Transverse colon (tissue), 4 donors: ENCODE results near the gene LYPD6B. TPM values are rescaled to one million over a fixed set of nuclear protein-coding genes. Genes with fewer than 3 reads are reported as not detected.

Experiments used
- DNase-seq: peaks from one replicate; pipeline ENCODE4 v3.0.0-alpha.2; 2019
- H3K27ac ChIP-seq, 4 donors: fragments of 200-600 bp; sonication (generic); 2 replicates each; pipeline ENCODE4 v1.5.1; 2016 to 2018; ENCODE audit warnings: inconsistent platforms in 4 of 4
- H3K27me3 ChIP-seq: fragments of 200-600 bp; sonication (generic); 2 replicates; pipeline ENCODE4 v1.5.1; 2017; ENCODE audit warnings: inconsistent platforms
- H3K36me3 ChIP-seq, 4 donors: fragments of 200-600 bp; sonication (generic); 2 replicates each; pipeline ENCODE4 v1.5.1; 2017 to 2019; ENCODE audit warnings: inconsistent platforms in 4 of 4
- H3K4me1 ChIP-seq, 4 donors: fragments of 200-600 bp; sonication (generic); 2 replicates each; pipeline ENCODE4 v1.5.1; 2017 to 2020; ENCODE audit warnings: inconsistent platforms in 4 of 4
- H3K4me3 ChIP-seq, 4 donors: fragments of 200-600 bp; sonication (generic); 1 replicate in 1 of 4; 2 replicates in 3 of 4; pipeline versions ENCODE4 v1.5.1 to v1.6.1; 2017 to 2019; ENCODE audit warnings: inconsistent platforms in 4 of 4
- H3K9me3 ChIP-seq, 2 donors: fragments of 200-600 bp; sonication (generic); 2 replicates each; pipeline ENCODE4 v1.5.1; 2017 to 2019; ENCODE audit warnings: inconsistent platforms in 2 of 2
- EP300 ChIP-seq: sonication (generic); formaldehyde crosslinking; IDR thresholded peaks from one replicate; pipeline ENCODE4 v1.6.1; 2017; ENCODE audit warnings: antibody characterized with exemption, low read depth
- POLR2A ChIP-seq: fragments of 450-650 bp; IDR thresholded peaks from one replicate; pipeline ENCODE4 v1.6.1; 2016; ENCODE audit warnings: antibody characterized with exemption, mild to moderate bottlenecking, moderate library complexity
- POLR2AphosphoS5 ChIP-seq, 3 donors: sonication (generic); formaldehyde crosslinking; IDR thresholded peaks; one replicate each; pipeline ENCODE4 v1.6.1; 2016; ENCODE audit warnings: antibody characterized with exemption in 3 of 3
- WGBS, 2 donors: methylation state at CpG; one replicate each; pipeline ENCODE4 v1.1.5; 2018; ENCODE audit warnings: low coverage in 1 of 2; 5-methylcytosine and 5-hydroxymethylcytosine counted together
- in situ Hi-C, 4 donors: fragments of 200-750 bp; cut with MboI; loops; one replicate each; pipeline versions ENCODE4 v1.15.0 to v1.15.1; 2017; ENCODE audit warnings: low sequenced_read_pairs in 3 of 4, low pct_ligation_motif_present in 1 of 4, low pct_unique_long_range_greater_than_20kb in 1 of 4
- intact Hi-C: fragments of 100-400 bp; cut with DNase I; formaldehyde crosslinking; loops from one replicate; pipeline ENCODE4 v1.15.1; 2023; ENCODE audit warnings: low total_unique reads
- total RNA-seq, 4 donors: library from RNA; depleted of rRNA; stranded (reverse); fragments of >200 nt; gene quantifications; one replicate each; pipeline ENCODE4 v1.1.0, GENCODE V29; 2016
- TF ChIP-seq, protein P1 (sequence below), 5 experiments: fragments of 200-600 bp in 3 of 5; fragments of 450-650 bp in 2 of 5; sonication (generic) in 3 of 5; IDR thresholded peaks; 1 replicate in 2 of 5; 2 replicates in 3 of 5; pipeline ENCODE4 v1.5.1; 2016 to 2017; ENCODE audit warnings: antibody characterized with exemption in 5 of 5, inconsistent platforms in 3 of 5, mild to moderate bottlenecking in 2 of 5, moderate library complexity in 1 of 5

The LYPD6B gene
- total RNA-seq, 4 donors from 2014 or later, result 1.1 to 3.1 (median 2.6) TPM; not detected in 1

DNA sequence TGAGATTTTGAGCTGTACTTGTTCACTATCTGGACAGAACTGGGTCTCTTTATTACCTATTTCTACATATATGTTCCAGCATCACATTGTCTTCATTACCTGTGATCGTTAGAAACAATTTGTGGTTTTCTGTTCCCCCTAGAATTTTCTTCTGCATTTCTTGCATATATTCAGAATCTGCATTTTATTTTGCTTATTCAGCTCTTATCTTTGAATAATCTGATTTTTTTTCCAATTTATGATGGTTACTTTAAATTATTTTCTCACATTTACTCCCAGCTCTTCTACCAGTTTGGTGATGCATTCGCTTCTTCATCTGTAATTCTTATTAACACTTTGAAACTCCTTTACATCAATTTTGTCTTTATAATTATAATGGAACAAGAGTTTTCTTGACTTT lies 55.1 kb downstream of the LYPD6B start:
- no peak overlapping the region for H3K27ac ChIP-seq
- whole genome bisulfite sequencing, 2 donors, result 78 to 97% methylated on average over 2 of the region's 2 CpGs
- no peaks in the 10 kb centered on the region for H3K9me3 ChIP-seq
- intact Hi-C loops, result no loop called here
- H3K36me3 ChIP-seq, result no peaks in the 10 kb centered on the region
- H3K4me3 ChIP-seq, result no peak overlapping the region
- H3K4me1 ChIP-seq, result no peaks in the 10 kb centered on the region
- in situ Hi-C loops, result no loop called here
- TF ChIP-seq POLR2AphosphoS5 (IDR thresholded peaks at IDR 0.05), result no peak
- no peak for TF ChIP-seq EP300
- TF ChIP-seq POLR2A, result no peak
- TF ChIP-seq, protein P1, sequence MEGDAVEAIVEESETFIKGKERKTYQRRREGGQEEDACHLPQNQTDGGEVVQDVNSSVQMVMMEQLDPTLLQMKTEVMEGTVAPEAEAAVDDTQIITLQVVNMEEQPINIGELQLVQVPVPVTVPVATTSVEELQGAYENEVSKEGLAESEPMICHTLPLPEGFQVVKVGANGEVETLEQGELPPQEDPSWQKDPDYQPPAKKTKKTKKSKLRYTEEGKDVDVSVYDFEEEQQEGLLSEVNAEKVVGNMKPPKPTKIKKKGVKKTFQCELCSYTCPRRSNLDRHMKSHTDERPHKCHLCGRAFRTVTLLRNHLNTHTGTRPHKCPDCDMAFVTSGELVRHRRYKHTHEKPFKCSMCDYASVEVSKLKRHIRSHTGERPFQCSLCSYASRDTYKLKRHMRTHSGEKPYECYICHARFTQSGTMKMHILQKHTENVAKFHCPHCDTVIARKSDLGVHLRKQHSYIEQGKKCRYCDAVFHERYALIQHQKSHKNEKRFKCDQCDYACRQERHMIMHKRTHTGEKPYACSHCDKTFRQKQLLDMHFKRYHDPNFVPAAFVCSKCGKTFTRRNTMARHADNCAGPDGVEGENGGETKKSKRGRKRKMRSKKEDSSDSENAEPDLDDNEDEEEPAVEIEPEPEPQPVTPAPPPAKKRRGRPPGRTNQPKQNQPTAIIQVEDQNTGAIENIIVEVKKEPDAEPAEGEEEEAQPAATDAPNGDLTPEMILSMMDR (IDR thresholded peaks at IDR 0.05), result no peak
- DNase-seq, result no peak
- H3K27me3 ChIP-seq, result no peaks in the 10 kb centered on the region

DNA sequence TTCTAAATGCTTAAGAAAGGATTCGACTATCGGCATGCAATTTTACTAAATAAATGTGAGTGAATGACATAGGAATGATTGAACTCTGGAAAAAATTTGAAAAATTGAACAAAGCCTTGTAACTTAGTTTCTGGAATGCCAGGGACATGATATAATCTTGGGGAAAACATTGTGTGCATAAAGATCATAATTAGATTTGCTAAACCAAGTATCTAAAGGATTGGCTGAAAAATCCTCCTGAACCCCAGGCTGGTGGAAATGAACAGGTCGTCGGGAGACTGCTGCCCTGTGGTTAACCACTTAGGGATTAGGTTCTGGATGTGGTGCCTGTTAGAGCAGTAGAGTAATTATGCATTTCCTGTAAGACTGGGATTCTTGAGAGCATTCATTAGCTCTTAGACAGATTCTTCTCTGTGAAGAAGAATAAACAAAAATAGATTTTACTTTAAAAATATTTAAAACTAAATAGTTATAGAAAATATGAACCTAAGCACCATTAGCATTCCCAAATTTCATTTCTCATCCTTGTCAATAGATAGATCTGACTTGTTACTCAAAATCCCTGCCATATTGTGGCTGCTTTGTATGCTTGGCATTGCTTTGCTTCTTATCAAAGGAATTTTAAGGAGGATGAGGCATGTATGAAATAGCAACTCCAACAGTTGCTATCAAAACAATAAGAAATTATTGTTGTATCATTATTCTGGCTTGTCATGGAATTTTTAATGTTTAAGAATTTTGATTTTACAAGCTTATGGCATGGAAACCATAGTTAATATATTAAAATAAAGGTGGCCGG lies 55.9 kb downstream of the LYPD6B start:
- H3K4me3 ChIP-seq, result no peak overlapping the region
- in situ Hi-C loops (no loop called here), intact Hi-C loops (no loop called here)
- 75 to 88% methylated on average over 4 to 5 of the region's 5 CpGs for WGBS, 2 donors
- DNase-seq, result no peak
- no peaks in the 10 kb centered on the region for H3K27me3 ChIP-seq
- no peaks in the 10 kb centered on the region for H3K4me1 ChIP-seq
- no peaks in the 10 kb centered on the region for H3K9me3 ChIP-seq
- no peak for TF ChIP-seq EP300
- no peak for TF ChIP-seq POLR2AphosphoS5 (IDR thresholded peaks at IDR 0.05)
- TF ChIP-seq POLR2A, result no peak
- TF ChIP-seq, protein P1 (IDR thresholded peaks at IDR 0.05), result no peak
- no peaks in the 10 kb centered on the region for H3K36me3 ChIP-seq
- H3K27ac ChIP-seq, result no peak overlapping the region

DNA sequence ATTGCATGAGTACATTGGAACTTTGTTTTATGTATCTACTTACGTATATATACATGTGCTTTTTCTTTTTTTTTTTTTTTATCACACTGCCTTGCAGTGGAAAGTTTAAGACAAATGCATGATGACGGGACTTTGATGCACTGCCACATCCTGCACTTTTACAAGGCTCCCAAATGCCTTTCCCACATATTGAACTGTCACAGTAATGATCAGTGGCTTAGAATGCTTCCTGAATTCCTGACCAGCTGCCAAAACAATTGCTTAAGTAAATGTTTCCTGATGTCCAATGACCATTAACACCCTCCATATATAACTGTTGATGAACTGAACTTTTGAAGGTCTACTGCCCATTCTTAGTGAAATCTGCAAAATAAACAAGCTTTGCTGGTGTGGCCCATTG lies 60.2 kb downstream of the LYPD6B start:
- WGBS, 2 donors, result 50 to 58% methylated on average over 2 of the region's 2 CpGs
- intact Hi-C loops, result no loop called here
- no peaks in the 10 kb centered on the region for H3K9me3 ChIP-seq
- in situ Hi-C loops, result no loop called here
- no peaks in the 10 kb centered on the region for H3K27me3 ChIP-seq
- no peak overlapping the region for H3K27ac ChIP-seq
- no peak overlapping the region for H3K4me3 ChIP-seq
- H3K36me3 ChIP-seq, result no peaks in the 10 kb centered on the region
- TF ChIP-seq, protein P1 (IDR thresholded peaks at IDR 0.05), result no peak
- TF ChIP-seq POLR2AphosphoS5 (IDR thresholded peaks at IDR 0.05) (no peak), POLR2A (no peak), EP300 (no peak)
- no peaks in the 10 kb centered on the region for H3K4me1 ChIP-seq
- no peak for DNase-seq

DNA sequence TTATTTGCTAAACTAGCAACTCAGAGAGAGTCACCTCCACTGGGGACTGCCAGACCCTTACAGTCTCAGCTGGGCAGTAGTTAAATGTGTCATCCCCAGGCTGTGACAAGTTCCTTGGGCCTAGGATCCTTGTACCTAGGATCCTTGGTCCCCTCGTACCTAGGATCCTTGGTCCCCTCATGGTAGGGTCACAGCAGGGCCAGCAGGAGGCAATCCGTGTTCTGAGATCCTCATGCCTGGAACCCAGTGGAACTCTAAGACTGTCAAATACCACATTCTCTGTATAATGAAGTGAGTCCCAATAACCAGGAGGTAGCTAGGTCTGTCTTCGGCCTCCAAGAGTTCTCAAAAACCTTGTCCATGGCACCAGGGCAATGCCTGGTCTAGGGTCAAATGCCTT lies 60.8 kb downstream of the LYPD6B start:
- no peak for DNase-seq
- Histone ChIP-seq H3K27me3 (no peaks in the 10 kb centered on the region), H3K9me3 (no peaks in the 10 kb centered on the region), H3K4me1 (no peaks in the 10 kb centered on the region), H3K36me3 (no peaks in the 10 kb centered on the region), H3K4me3 (no peak overlapping the region), H3K27ac (no peak overlapping the region)
- intact Hi-C loops (no loop called here), in situ Hi-C loops (no loop called here)
- no peak for TF ChIP-seq EP300
- no peak for TF ChIP-seq POLR2A
- TF ChIP-seq, protein P1 (IDR thresholded peaks at IDR 0.05), result no peak
- TF ChIP-seq POLR2AphosphoS5 (IDR thresholded peaks at IDR 0.05), result no peak
- WGBS, 2 donors, result 62% methylated on average over 3 of the region's 3 CpGs; no CpG with 5 or more reads in 1 of the 2 donors
